ENCODE data around the gene CARD16.
"Not testable (repeated sequence)": the region's sequence is repeated elsewhere in the genome, so short reads cannot be mapped to it uniquely, and the experiment has no call there.

The CARD16 gene

DNA sequence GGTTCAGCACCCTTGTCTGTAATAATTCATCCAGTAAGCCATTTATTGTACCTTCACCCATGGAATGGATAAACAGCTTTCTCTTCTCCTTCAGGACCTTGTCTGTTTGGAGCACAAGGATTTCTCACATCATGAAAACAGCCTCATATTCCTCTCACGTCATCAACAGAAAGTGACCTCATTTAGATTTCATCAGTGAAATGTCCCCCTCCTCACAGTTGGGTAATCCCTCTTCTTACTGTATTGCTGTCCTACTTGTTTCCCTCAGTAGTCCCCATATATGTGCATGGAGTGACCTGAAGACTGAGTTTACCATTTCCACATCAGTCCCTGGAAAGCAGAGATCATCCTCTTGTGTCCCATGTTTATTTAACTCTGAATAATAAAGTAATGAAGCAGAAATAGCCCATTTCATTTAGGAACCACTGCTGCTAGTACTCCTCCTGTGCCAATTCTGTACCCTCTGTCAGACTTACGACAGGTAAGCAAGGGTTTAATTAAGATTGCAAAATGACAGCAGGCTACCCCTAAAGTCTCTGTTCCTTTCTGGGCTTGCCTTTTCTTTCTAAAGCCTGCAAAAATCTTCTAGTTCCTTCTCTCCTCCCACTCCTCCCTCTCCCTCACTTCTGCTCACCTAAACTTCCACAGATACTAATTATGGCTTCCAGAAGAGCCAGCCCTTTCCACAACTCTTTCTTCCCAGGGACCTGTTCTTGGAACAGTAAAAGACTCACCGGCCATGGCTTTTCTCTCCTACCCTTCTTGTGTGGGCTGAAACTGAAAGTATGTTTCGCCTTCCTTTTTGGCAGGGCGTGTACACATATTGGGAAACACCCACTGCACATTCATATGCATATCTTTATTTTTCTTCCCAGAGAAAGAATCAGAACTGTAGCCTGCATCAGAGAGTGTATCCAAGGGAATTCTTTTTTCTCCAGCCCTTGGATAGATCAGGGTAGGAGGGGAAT lies at the start of gene CARD16:
Gene CARD16, minus strand, starts transcription at position 779 of the 968 bp plus-strand sequence. Its CDS starts 38 bp downstream, at position 741.
- DNase-seq, result not testable (repeated sequence)

DNA sequence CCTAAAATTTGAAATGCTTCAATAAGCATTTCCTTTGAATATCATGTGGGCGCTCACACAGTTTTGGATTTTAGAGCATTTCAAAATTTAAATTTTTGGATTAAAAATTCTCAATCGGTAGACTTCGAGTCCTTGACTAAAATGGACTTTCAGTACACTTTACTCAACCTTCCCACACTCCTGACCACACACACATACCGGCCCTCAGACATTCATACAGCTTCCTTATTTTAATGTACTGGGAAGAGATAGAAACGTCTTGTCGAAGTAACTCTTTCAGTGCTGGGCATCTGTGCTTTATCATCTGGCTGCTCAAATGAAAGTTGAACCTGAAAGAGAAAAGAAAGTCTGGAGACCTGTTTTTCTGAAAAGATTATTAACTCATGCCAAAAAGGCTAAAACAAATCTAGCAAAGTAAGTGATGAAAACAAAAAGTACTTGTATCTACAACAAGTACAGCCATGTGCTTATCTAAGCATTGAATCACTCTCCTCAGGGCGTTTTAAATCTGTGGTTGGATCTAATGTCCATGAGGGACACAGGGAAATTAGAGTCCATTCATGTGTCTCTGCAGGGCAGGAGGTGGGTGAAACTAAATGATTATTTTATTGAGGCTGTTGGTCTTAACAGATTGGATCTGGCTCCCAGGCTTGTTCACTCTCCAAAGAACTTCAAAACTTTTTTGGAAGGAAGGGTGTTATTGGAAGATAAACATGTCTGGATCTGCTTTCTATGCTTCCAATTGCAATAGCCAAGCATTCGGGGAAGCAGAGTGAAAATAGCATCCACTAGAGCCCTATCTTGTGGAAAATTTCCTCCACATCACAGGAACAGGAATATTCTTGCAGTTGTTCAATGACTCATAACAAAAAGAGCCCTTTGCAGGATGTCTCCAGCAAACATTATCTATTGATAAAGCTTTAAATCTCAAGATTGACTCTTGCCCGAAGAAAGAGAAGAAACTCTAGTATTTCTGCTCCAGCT lies 47.4 kb upstream of the CARD16 start:
- DNase-seq, result no peak

DNA sequence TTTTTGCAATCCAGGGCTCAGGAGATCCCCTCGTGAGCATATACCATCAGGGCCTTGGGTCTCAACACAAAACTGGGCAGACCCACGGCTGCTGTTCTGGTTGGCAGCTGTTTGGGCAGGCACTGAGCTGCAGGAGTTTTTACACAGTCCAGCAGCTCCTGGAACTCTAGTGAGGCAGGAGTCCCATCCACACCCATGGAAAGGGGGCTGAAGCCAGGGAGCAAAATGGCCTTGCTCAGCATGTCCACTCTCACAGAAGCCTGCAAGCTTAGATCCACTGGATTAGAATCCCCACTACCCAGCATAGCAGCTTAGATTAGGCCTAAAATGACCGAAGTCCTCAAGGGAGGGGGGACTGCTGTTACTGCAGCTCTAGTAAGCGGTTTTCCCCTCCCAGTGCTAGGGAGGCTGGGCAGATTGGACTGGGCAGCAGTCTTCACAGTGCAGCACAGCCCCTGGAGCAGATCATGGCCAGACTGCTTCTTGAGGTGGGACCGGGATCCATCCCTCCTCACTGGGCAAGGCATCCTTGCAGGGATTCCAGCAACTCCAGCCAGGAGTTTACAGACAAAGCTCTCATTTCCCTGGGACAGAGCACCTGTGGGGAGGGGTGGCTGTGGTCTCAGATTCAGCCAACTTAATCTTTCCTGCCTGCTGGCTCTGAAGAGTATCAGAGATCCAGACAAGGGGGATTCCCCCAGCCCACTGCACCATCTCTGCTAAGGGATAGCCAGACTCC lies 36.4 kb upstream of the CARD16 start:
- no peak for DNase-seq

DNA sequence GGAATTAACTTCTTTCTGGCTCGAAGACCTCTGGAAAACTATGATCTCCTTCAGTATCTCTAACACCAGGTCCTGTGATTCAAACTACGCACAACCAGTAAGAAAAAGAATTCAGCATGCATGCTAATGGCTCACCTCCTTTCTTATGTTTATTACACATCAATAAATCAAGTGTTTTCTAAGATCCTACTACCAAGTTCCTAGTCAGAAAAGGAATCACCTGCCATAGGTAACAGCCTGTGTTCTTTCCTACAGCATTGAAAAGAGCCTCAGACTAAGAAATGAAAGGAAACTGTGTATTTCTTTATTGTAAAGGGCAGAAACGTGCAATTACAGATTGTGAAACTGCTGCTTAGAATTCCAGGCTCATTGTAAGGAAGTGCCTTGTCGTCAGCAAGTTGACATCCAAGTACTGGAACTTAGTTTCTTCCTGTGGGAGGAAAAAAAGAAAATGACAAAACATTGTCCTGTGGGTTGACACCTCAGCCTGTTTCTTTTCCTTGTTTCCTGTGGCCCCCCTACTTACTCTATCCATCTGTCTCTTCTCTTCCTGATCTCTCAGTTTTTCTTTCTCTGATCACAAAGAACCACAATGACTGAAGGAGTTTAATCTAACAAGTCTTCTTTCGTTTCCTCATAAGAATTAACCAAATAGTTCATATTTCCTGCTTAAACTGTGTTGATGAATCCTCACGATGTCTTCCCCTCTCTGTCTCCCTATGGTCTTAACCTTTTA lies 35.2 kb upstream of the CARD16 start:
- not testable (repeated sequence) for DNase-seq

DNA sequence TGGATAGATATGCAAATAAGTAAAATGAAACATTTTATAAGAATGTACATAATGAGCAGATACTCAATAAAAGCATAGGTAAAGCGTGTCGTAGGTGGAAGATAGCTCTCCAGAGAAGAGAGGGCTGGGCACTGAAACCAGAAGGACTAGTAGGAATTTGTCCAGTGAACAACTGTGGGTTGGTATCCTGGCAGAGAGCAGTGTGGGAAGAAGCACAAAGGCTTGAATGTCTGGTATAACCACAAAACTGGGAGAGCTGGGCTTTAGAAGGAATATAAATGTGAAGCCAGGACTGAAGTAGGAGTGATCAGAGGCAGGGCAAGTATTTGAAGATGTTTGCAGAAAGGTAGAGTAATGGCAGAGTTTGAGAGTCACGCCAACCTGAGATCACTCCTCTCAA lies 33.1 kb upstream of the CARD16 start:
- no peak for DNase-seq

DNA sequence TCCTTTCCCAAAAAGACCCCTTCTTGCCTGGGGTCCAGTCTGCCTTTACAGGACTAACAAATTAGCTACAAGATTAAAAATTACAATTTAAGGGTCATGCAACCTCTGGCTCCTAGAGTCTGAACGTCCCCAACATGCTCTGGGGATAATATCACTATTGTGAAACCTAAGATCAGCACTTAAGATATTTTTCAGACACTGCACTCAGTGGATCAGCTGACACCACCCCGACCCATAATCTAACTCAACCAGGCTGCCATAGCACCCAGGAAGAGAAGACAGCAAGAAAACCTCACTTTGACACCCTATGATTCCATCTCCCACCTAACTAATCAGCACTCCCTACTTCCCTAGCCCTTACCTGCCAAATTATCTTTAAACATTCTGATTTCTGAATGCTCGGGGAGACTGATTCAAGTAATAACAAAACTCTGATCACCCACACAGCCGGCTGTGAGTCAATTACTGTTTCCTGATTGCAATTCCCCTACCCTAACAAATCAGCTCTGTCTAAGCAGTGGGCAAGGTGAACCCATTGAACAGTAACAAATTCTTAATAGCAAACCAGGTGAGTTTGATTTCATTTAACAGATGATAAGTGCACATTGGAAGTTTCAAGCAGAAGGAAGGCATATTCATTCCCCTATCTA lies 32.1 kb upstream of the CARD16 start:
- DNase-seq, result not testable (repeated sequence)

DNA sequence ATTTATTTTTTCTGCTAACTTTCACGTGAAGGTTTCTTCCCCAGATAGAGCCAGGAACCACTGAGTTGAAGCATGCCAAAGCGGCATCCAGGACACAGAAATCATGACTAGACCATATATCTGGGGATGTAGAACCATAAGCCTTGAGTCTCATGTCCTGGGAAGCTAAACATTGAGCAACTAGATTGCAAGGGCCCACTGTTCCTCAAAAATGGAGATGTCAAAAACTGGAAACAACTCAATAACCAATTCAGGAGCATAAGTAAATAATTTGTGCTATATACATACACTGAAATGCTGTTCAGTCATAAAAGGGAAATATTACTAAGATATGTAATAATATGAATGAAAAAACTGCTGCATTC lies 29.0 kb upstream of the CARD16 start:
- DNase-seq, result no peak

DNA sequence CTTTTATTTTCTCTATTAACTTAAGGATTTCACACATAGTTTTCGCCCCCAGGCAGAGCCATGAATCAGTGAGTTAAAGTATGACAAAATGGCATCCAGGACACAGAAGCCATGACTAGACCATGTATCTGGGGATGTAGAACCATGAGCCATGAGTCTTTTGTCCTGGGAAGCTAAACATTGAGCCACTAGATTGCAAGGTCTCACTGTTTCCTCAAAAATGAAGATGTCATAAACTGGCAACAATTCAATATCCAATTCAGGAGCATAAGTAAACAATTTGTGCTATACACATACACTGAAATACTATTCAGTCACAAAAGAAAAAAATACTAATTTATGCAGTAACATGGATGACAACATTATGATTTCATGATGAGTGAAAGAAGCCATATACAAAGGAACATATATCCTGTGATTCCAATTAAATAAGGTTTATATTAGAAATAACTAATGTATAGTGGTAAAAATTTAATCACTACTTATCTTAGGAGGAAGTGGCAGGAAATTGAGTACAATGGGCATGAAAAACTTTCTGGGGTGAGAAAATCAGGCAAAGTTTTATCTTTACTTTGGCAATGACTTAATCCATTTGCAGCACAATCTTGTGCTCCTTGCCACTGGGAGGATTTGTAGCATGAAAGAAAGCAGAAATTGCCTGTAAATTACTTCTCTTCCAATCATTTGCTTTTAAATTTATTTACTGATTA lies 28.5 kb upstream of the CARD16 start:
- DNase-seq, result no peak

DNA sequence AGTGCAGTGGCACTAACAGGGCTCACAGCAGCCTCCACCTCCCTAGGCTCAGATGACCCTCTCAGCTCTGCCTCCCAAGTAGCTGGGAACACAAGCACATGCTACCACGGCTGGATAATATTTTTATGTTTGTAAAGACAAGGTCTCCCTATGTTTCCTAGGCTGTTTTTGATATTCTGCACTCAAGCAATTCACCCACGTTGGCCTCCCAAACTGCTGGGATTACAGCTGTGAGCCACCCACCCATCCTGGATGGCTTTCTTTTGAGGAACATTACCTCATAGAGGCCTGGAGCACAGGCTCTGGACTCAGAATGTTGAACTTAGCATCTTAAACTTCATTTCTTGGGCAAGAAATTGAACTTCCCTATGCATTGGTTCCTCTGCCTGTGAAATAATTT lies 26.9 kb upstream of the CARD16 start:
- not testable (repeated sequence) for DNase-seq

DNA sequence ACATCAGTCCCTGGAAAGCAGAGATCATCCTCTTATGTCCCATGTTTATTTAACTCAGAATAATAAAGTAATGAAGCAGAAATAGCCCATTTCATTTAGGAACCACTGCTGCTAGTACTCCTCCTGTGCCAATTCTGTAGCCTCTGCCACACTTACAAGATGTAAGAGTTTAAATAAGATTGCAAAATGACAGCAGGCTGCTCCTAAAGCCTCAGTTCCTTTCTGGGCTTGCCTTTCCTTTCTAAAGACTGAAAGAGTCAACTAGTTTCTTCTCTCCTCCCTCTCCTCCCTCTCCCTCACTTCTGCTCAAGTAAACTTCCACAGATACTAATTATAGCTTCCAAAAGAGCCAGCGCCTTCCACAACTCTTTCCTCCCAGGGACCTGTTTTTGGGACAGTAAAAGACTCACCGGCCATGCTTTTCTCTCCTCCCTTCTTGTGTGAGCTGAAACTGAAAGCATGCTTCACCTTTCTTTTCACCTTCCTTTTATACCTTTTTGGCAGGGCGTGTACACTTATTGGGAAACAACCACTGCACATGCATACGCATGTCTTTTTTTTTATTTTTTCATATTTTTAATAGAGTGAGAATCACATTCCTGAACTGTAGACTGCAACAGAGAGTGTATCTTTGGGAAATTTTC lies 26.1 kb upstream of the CARD16 start:
- no peak for DNase-seq

DNA sequence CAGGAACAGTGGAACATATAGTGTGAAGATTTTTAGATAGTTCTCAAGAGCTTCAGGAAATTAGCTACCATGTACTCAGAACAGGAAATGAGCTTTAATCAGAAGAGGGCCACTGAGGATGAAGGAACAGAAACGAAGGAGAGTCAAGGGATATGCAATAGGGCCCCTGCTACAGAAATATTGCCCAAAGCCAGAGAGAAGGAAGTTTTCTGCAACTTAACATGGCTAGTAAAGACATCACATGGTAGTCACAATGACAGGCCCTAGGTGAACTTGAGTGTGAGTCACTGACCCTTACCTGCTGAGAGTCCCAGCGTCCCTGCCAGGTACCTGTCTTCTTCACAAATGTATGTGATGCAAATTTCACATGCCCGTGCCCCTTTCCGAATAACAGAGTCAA lies 25.2 kb upstream of the CARD16 start:
- no peak for DNase-seq

DNA sequence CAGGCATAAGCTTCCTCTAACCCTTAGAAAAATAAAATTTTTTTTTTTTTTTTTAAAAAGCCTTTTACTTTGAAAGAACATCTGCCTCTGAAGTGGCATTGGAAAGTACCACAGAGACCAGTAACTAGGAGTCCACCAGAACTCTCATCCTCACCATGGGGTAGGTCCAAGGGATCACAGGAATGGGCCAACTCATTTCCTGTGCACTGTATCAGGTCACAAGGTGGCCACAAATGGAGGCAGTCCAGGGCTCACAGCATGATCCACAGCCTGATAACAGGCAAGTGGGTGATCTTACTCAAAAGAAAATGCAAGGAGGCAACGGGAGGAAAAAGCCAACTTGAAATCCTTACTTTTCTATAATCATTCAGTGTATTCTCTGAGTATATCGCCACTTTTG lies 24.6 kb upstream of the CARD16 start:
- DNase-seq, result not testable (repeated sequence)

DNA sequence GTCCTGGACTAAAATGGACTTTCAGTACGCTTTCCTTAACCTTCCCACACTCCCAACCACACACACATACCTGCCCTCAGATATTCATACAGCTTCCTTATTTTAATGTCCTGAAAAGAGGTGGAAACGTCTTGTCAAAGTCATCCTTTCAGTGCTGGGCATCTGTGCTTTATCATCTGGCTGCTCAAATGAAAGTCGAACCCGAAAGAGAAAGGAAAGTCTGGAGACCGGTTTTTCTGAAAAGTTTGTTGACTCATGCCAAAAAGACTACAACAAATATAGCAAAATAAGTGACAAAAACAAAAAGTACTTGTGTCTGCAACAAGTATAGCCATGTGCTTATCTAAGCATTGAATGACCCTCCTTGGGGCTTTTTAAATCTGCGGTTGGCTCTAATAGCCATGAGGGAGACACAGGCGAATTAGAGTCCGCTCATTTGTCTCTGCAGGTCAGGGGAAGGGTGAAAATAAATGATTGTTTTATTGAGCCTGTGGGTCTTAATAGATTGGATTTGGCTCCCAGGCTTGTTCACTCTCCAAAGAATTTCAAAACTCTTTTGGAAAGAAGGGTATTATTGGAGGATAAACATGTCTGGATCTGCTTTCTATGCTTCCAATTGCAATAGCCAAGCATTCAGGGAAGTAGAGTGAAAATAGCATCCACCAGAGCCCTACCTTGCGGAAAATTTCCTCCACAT lies 18.3 kb upstream of the CARD16 start:
- not testable (repeated sequence) for DNase-seq

DNA sequence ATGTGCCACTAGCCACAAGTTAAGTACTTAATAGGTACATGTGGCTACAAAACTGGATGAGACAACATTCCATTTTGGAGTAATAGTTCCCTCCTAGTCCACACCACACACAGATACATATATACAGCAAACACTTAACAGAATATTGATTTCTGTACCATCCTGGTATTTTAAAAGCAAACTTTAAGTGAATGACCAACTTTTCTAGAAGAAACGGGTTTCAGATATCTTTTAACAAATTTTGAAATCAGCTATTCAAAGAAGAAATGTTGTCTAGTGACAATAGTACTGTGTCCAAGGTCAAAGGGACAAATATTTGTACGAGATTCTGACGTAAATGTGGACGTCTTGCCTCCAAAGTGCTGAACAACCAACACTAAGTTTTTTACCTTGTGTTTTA lies 12.3 kb upstream of the CARD16 start:
- DNase-seq, result no peak

DNA sequence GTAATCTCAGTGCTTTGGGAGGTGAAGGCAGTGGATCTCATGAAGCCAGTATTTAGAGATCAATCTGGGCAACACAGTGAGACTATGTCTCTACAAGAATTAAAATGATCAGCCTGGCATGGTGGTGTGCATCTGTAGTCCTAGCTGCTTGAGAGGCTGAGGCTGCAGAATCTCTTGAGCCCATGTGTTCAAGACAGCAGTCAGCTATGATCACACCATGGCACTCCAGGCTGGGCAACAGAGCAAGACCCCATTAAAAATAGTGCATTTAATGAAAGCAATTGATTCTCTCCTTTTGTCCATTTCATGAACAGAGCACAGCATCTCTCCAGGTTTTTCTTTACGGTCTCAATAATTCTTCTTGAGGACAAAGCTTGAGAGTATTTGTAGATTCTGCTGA lies 11.3 kb upstream of the CARD16 start:
- DNase-seq, result no peak

DNA sequence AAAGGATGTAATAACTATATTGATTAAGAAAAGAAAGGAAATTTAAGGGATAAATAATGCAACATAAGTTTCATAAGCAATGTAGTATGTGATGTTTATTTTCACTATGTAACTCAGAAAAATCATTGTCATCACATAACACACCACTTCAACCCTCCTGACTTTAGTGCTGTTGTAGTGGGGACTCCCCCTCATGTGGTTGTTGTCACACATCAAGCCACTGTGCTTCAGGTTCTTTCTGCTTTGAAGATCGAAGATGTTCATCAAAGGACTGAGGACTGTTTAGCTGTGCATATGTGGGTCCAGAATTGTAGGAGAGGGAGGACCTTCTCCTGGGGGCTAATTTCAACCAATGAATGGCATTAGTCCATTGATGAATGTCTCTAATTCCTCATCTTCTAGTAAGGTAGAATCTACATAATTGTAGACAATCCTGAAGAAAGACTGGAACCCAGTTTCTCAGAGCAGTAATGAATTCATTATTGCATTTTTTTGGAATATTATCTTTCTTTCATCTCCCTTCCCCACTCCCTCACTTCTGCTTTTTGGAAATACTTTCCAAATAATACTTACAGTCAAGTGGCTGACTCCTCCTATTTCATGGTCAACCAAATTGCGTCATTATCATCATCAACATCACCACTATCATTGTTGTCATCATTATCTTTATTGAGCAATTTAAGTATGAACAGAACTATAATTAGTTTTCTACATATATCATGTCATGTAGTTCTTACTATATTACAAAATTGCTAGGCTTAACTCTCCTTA lies 9.8 kb upstream of the CARD16 start:
- no peak for DNase-seq

DNA sequence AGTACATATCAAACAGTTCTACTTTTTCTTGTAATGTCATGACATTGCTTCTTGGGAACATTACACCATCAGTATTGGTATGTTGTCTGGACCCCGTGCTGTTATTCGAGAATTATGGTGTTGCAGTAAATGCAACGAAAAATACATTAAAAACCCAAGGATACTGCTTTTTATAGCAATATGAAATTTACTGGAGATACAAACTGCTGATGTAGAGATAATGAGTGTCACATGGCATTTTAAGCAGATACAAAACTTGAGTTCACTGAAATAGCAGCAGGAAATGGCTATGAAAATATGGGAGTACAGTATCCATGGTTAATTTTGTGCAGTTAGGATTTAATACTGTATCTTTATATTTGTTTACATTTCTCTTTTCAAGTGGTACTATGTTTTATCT lies 7.4 kb upstream of the CARD16 start:
- DNase-seq, result no peak

DNA sequence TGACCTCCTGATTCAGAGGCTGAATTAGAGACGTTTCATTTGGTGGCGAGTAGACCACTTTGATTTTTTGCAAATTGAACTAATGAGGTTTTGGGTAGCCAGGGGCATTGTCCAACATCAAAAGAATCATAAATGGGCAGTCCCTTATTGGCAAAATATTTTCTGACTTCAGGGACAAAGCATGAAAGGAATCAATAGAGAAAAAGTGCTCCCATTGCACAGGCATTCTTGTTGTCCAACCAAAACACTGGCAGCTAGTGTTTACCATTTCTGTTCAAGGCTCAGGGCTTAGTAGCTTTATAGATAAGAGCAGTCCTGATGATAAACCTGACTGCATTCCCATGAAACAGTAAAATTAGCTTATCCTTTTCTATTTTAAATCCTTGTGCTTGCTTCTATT lies 6.4 kb upstream of the CARD16 start:
- DNase-seq, result no peak

DNA sequence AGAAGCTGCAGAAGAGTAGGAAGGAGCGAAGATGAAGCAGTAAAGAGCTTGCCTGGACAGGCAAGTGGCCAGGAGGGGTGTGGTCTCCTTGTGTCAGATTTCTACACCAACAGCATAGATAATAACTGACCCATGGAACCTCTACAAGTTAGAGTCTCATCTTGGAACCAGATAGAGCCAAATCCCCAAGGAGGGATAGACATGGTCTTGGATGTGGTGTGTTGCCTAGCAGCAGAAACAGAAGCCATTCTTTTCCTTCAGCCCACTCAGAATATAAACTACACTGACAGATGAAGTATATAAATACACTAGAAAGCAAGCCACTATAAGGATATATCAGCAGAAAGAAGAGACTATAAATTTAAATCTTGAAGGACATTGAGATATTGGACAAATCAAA lies 4.3 kb upstream of the CARD16 start:
- DNase-seq, result no peak
